G401 (cell line): ENCODE measurements around the gene TEX53. TPM values are rescaled to one million over a fixed set of nuclear protein-coding genes. Genes with fewer than 3 reads are reported as not detected.

Experiments
- DNase-seq: peaks from one replicate; pipeline ENCODE4 v3.0.0-alpha.2; 2015; ENCODE audit warnings: low spot score
- in situ Hi-C: cut with HindIII; loops from 2 replicates; pipeline ENCODE4 v1.10.0; 2016; ENCODE audit warnings: low sequenced_read_pairs, mixed read lengths
- total RNA-seq: library from RNA; depleted of rRNA; stranded (reverse); fragments of >200 nt; shearing (Covaris generic); gene quantifications from 2 replicates; pipeline ENCODE4 v1.2.3, GENCODE V29; 2014; rRNA removed

TEX53 gene
- total RNA-seq = not detected in 2 replicates

- in situ Hi-C loops = no loop called here
- no peak for DNase-seq
Measured at GRCh38 chr9:114657705-114658104, at the start of gene TEX53. Gene TEX53, minus strand, starts transcription at chr9:114657805. Its CDS starts 31 bp downstream, at chr9:114657774.

GRCh38 chr9:114706711-114707110, 49.1 kb upstream of the TEX53 start:
- in situ Hi-C loops = no loop called here
- no peak for DNase-seq

- no peak for DNase-seq
- in situ Hi-C loops = no loop called here
Measured at GRCh38 chr9:114701988-114702387, 44.4 kb upstream of the TEX53 start.

DNA sequence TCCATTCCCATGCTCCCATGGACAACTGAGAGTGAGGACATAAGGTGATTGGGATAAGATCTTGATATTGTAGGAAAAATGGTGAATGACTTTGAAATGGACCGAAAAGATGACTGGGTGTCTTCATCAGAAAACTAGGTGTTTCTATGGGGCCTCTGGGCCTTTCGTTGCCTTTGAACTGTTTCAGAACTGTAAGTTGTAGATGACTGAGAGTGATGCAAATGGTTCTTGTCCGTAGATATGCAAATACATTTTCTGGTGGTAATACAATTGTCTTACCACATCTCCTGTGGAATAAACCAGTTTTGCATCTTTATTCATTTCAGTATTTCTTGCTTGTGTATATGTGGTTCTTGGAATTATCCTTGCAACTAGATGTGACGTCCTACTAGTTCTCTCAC, 40.3 kb upstream of the TEX53 start:
- no peak for DNase-seq
- in situ Hi-C loops = no loop called here

GRCh38 chr9:114696814-114697544, 39.4 kb upstream of the TEX53 start:
- no peak for DNase-seq
- in situ Hi-C loops = no loop called here

- no peak for DNase-seq
- in situ Hi-C loops = no loop called here
Measured at GRCh38 chr9:114695948-114696347, 38.3 kb upstream of the TEX53 start.

- no peak for DNase-seq
- in situ Hi-C loops = no loop called here
Measured at GRCh38 chr9:114694719-114695269, 37.2 kb upstream of the TEX53 start.

GRCh38 chr9:114694146-114694545, 36.5 kb upstream of the TEX53 start:
- DNase-seq = no peak
- in situ Hi-C loops = no loop called here

- in situ Hi-C loops = no loop called here
- no peak for DNase-seq
Measured at GRCh38 chr9:114693248-114693855, 35.7 kb upstream of the TEX53 start.

DNA sequence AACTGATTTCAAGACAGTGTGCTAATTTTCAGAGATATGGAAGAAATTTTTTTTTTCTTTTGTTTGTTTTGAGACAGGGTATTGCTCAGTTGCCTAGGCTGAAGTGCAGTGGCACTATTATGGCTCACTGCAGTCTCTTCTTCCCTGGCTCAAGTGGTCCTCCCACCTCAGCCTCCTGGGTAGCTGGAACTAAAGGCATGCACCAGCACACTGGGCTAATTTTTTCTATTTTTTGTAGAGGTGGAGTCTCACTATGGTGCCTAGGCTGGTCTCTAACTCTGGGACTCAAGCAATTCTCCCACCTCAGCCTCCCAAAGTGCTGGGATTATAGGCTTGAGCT, 34.3 kb upstream of the TEX53 start:
- in situ Hi-C loops = no loop called here

GRCh38 chr9:114691046-114691955, 33.7 kb upstream of the TEX53 start:
- no peak for DNase-seq
- in situ Hi-C loops = no loop called here

More for the DNA sequence above, 34.3 kb upstream of the TEX53 start:
- DNase-seq = no peak

DNA sequence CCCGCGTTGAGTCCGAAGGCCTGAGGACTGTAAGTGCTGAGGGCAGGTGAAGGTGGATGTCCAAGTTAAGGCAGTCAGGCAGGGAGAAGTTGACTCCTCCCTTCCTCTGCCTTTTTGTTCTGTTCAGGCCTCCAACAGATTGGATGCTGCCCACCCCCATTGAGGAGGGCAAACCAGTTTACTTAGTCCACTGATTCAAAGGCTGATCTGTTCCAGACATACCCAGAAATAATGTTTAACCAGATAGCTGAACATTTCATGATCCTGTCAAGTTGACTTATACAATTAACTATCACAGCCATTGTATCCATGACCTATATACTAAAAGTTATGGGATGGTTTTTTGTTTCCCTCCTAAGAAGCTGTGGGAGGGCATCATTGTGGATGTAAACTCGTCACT, 32.7 kb upstream of the TEX53 start:
- in situ Hi-C loops = no loop called here
- DNase-seq = no peak

- DNase-seq = no peak
- in situ Hi-C loops = no loop called here
Measured at GRCh38 chr9:114689813-114690212, 32.2 kb upstream of the TEX53 start.

DNA sequence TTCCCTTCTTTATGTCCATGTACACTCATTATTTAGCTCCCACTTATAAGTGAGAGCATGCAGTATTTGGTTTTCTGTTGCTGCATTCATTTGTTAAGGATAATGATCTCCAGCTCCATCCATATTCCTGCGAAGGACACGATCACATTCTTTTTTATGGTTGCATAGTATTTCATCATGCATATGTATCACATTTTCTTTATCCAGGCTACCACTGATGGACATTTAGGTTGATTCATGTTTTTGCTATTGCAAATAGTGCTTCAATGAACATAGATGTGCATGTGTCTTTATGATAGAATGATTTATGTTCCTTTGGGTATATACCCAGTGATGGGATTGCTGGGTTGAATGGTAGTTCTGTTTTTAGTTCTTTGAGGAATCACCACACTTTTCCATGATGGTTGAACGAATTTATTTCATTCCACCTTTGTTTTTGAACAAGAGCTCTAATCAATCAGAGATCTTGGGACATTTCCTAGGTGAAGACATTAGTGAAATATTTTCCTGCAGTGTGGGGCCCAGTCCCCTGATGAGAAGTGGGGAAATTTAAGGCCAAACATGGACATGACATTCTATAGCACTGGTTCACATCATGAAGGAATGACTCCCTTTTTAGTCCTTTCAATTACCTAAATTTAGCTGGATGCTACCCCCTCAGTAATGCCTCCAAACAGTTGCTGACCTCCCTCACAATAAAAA, 31.5 kb upstream of the TEX53 start:
- DNase-seq = no peak
- in situ Hi-C loops = no loop called here

GRCh38 chr9:114688379-114688778, 30.8 kb upstream of the TEX53 start:
- in situ Hi-C loops = no loop called here
- no peak for DNase-seq

DNA sequence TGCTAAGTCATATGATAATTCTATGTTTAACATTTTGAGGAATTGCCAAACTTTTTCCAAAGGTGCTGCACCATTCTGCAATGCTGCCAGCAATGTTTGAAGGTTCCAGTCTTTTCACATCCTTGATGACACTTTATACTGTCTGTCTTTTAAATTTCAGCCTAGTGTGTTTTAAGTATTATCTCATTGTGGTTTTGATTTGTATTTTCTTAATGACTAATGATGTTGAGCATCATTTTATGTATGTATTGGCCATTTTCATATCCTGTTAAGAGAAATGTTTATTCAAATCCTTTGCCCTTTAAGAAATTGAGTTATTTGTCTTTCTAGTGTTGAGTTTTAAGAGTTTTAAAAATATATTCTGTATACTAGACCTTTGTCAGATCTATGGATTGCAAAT, 29.4 kb upstream of the TEX53 start:
- in situ Hi-C loops = no loop called here
- no peak for DNase-seq

GRCh38 chr9:114685951-114686350, 28.3 kb upstream of the TEX53 start:
- in situ Hi-C loops = no loop called here
- no peak for DNase-seq

DNA sequence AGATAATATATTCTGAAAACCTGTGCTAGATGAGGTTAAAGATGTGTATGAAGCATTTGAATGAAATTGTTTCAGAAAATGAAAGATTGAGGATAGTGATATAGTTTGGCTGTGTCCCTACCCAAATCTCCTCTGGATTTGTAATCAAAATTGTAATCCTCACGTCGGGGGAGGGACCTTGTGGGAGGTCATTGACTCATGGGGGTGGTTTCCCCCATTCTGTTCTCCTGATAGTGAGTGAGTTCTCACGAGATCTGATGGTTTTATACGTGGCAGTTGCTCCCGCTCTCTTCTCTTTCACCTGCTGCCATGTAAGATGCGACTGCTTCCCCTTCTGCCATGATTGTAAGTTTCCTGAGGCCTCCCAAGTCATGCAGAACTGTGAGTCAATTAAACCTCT, 26.4 kb upstream of the TEX53 start:
- in situ Hi-C loops = no loop called here
- no peak for DNase-seq

DNA sequence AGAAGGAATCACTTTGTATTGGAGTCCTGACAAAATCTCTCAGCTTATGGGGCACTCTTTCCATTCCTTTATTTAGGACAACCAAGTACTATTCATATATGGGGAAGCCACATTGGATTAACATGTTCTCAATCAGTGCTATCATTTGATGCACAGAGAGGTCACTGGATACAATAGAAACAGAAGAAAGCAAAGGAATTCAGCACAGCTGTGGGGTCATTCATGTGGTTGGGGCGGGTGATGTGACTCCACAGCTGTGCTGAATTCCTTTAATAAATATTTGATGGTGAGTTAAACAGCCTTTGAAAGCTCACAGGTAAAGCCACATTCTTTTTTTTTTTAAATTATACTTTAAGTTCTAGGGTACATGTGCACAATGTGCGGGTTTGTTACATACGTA, 25.2 kb upstream of the TEX53 start:
- no peak for DNase-seq
- in situ Hi-C loops = no loop called here
